ENCODE results near the gene PDCD1. TPM values are rescaled to one million over a fixed set of nuclear protein-coding genes. Genes with fewer than 3 reads are reported as not detected.
A peak's percentile ranks its signal among the peaks of the same experiment; 100 is the strongest.
"Not testable (repeated sequence)": the region's sequence is repeated elsewhere in the genome, so short reads cannot be mapped to it uniquely, and the experiment has no call there.

The PDCD1 gene
- total RNA-seq, 1 donor, result not detected

DNA sequence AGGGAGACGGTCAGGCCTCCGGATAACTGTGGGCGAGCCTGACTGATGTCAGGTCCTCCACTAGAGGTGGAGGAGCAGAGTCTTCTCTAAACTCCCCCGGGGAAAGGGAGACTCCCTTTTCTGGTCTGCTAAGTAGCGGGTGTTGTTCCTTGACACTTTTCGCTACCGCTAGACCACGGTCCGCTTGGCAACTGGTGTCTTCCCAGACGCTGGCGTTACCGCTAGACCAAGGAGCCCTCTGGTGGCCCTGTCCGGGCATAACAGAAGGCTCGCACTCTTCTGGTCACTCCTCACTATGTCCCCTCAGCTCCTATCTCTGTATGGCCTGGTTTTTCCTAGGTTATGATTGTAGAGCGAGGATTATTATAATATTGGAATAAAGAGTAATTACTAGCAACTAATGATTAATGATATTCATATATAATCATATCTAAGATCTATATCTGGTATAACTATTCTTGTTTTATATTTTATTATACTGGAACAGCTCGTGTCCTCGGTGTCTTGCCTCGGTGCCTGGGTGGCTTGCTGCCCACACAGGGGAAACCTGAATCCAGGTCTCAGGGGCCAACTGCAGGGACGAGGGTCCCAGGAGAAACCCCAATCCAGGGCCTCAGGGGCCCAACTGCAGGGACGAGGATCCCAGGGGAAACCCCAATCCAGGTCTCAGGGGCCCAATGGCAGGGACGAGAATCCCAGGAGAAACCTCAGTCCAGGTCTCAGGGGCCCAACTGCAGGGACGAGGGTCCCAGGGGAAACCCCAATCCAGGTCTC is 17.2 kb upstream of the PDCD1 start:
- H3K27me3 ChIP-seq (ENCODE audit: insufficient read depth, low read length); H3K4me3 ChIP-seq (ENCODE audit: insufficient read depth, low read length); H3K27ac ChIP-seq (ENCODE audit: low read depth, low read length); H3K9me3 ChIP-seq (ENCODE audit: low read depth, low read length); DNase-seq (ENCODE audit: insufficient read length, low spot score, missing footprints); H3K4me1 ChIP-seq (ENCODE audit: insufficient read depth, low read length); H2AFZ ChIP-seq (ENCODE audit: low read length); H3K36me3 ChIP-seq (ENCODE audit: insufficient read depth, low read length); H3K4me2 ChIP-seq (ENCODE audit: insufficient read depth, low read length); H4K20me1 ChIP-seq (ENCODE audit: insufficient read depth, low read length); H3K79me2 ChIP-seq (ENCODE audit: insufficient read depth, low read length): not testable (repeated sequence)
- TF ChIP-seq CTCF (IDR thresholded peaks at IDR 0.05; ENCODE audit: extremely low read depth, low read depth, low read length), result peak; percentile 37

- no peaks in the 10 kb centered on the region for H4K20me1 ChIP-seq (ENCODE audit: insufficient read depth, low read length)
- H3K27me3 ChIP-seq (ENCODE audit: insufficient read depth, low read length), result no peaks in the 10 kb centered on the region
- H3K4me2 ChIP-seq (ENCODE audit: insufficient read depth, low read length), result no peak overlapping the region
Observed at GRCh38 chr2:241874277-241874925, 15.7 kb upstream of the PDCD1 start.

DNA sequence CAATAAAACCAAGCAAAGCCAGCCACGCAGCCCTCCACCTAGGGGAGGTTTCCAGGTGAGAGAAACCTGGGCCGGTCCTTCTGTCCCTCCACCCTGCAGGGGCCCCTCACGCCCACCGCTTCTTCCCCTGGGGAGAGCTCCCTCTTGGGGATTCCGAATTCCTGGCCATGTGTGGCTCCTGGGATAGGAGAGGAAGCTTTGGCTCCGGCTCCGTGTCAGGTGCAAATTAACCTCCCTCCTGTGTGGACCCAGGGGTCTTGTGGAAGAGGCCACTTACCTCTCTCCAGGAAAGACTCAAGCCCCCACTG is 15.1 kb upstream of the PDCD1 start:
- H3K9me3 ChIP-seq (ENCODE audit: low read depth, low read length), result no peaks in the 10 kb centered on the region
- no peaks in the 10 kb centered on the region for H3K4me1 ChIP-seq (ENCODE audit: insufficient read depth, low read length)
- no peak for TF ChIP-seq CTCF (IDR thresholded peaks at IDR 0.05; ENCODE audit: extremely low read depth, low read depth, low read length)
- no peaks in the 10 kb centered on the region for H4K20me1 ChIP-seq (ENCODE audit: insufficient read depth, low read length)
- no peak overlapping the region for H3K4me2 ChIP-seq (ENCODE audit: insufficient read depth, low read length)
- no peak for DNase-seq (ENCODE audit: insufficient read length, low spot score, missing footprints)
- H3K27ac ChIP-seq (ENCODE audit: low read depth, low read length), result no peak overlapping the region
- H3K4me3 ChIP-seq (ENCODE audit: insufficient read depth, low read length), result no peak overlapping the region
- H3K79me2 ChIP-seq (ENCODE audit: insufficient read depth, low read length), result no peaks in the 10 kb centered on the region
- H3K36me3 ChIP-seq (ENCODE audit: insufficient read depth, low read length), result no peaks in the 10 kb centered on the region
- H2AFZ ChIP-seq (ENCODE audit: low read length), result no peak overlapping the region
- no peaks in the 10 kb centered on the region for H3K27me3 ChIP-seq (ENCODE audit: insufficient read depth, low read length)

More at GRCh38 chr2:241874277-241874925, 15.7 kb upstream of the PDCD1 start:
- H3K27ac ChIP-seq (ENCODE audit: low read depth, low read length), result no peak overlapping the region
- no peak for TF ChIP-seq CTCF (IDR thresholded peaks at IDR 0.05; ENCODE audit: extremely low read depth, low read depth, low read length)
- no peak overlapping the region for H3K4me3 ChIP-seq (ENCODE audit: insufficient read depth, low read length)
- no peaks in the 10 kb centered on the region for H3K4me1 ChIP-seq (ENCODE audit: insufficient read depth, low read length)
- H3K79me2 ChIP-seq (ENCODE audit: insufficient read depth, low read length), result no peaks in the 10 kb centered on the region
- no peak overlapping the region for H2AFZ ChIP-seq (ENCODE audit: low read length)
- no peak for DNase-seq (ENCODE audit: insufficient read length, low spot score, missing footprints)
- no peaks in the 10 kb centered on the region for H3K36me3 ChIP-seq (ENCODE audit: insufficient read depth, low read length)
- H3K9me3 ChIP-seq (ENCODE audit: low read depth, low read length), result no peaks in the 10 kb centered on the region

DNA sequence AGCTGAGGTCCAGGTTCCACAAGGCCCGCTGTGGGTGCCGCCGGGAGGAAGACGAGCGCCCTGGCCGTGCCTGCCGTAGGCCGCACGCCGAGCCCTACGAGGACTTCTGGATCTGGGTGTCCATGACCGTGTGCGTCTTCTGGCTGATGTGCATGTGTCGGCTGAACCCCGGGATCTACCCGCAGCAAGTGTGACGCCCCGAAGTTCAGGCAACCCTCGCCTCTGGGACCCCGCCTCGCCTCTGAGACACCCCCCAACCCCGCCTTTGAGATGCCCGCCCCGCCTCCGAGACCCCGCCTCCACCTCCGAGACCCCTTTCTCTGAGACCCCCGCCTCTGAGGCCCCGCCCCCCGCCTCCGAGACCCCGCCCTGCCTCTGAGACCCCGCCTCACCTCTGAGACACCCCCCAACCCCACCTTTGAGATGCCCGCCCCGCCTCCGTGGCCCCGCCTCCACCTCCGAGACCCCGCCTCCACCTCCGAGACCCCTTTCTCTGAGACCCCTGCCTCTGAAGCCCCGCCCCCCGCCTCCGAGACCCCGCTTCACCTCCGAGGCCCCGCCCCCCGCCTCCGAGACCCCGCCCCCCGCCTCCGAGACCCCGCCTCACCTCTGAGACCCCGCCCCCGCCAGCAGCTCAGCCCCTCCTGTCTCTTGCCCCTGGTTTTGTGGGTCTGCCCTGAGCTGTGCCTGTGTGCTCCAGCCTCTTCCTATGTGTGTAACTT is 14.5 kb upstream of the PDCD1 start:
- no peaks in the 10 kb centered on the region for H4K20me1 ChIP-seq (ENCODE audit: insufficient read depth, low read length)
- TF ChIP-seq CTCF (IDR thresholded peaks at IDR 0.05; ENCODE audit: extremely low read depth, low read depth, low read length), result no peak
- no peak overlapping the region for H3K4me2 ChIP-seq (ENCODE audit: insufficient read depth, low read length)
- no peaks in the 10 kb centered on the region for H3K36me3 ChIP-seq (ENCODE audit: insufficient read depth, low read length)
- H3K79me2 ChIP-seq (ENCODE audit: insufficient read depth, low read length), result no peaks in the 10 kb centered on the region
- no peaks in the 10 kb centered on the region for H3K27me3 ChIP-seq (ENCODE audit: insufficient read depth, low read length)
- no peaks in the 10 kb centered on the region for H3K9me3 ChIP-seq (ENCODE audit: low read depth, low read length)
- no peak overlapping the region for H3K4me3 ChIP-seq (ENCODE audit: insufficient read depth, low read length)
- no peak for DNase-seq (ENCODE audit: insufficient read length, low spot score, missing footprints)
- H2AFZ ChIP-seq (ENCODE audit: low read length), result no peak overlapping the region
- H3K4me1 ChIP-seq (ENCODE audit: insufficient read depth, low read length), result no peaks in the 10 kb centered on the region
- no peak overlapping the region for H3K27ac ChIP-seq (ENCODE audit: low read depth, low read length)
